A673 (cell line): ENCODE results near the gene PCBP2.

Experiments used
- CTCF ChIP-seq: fragments of 300-800, 200-600 bp; sonication (generic); conservative IDR thresholded peaks from 2 replicates; pipeline ENCODE4 v1.5.1; 2017; ENCODE audit warnings: low read depth, mild to moderate bottlenecking, antibody characterized with exemption, low read length, moderate library complexity, mixed read lengths
- EZH2 ChIP-seq: fragments of 200-600 bp; sonication (generic); IDR thresholded peaks from 2 replicates; pipeline ENCODE4 v1.6.1; 2017; ENCODE audit warnings: borderline replicate concordance, low read depth, mild to moderate bottlenecking, mixed read lengths, antibody characterized with exemption, low read length; ENCODE audit not compliant: poor library complexity, severe bottlenecking

GRCh38 chr12:53492188-53492587 is 40.3 kb downstream of the PCBP2 start:
- TF ChIP-seq CTCF, result no peak
- no peak for TF ChIP-seq EZH2
